GM18505 (cell line): ENCODE data around the gene FAM186B.
"Not testable (repeated sequence)": the region's sequence is repeated elsewhere in the genome, so short reads cannot be mapped to it uniquely, and the experiment has no call there.

Source experiments
- ATAC-seq: cut with Tn5 transposase; IDR thresholded peaks from one replicate; pipeline ENCODE4 v1.9.1; 2021; ENCODE audit not compliant: unreplicated experiment
- POLR2A ChIP-seq: IDR thresholded peaks from 4 replicates; pipeline ENCODE4 v1.6.1; 2011; ENCODE audit warnings: borderline replicate concordance; ENCODE audit not compliant: insufficient read depth, insufficient read length; ENCODE audit errors: extremely low read depth

The FAM186B gene

GRCh38 chr12:49605539-49605938 lies at the start of gene FAM186B:
Gene FAM186B, minus strand, starts transcription at chr12:49605639. Its CDS starts 162 bp downstream, at chr12:49605477.
- not testable (repeated sequence) for ATAC-seq

GRCh38 chr12:49654715-49655114 lies 49.3 kb upstream of the FAM186B start:
- no peak for TF ChIP-seq POLR2A
- no peak for ATAC-seq

GRCh38 chr12:49652921-49653520 lies 47.6 kb upstream of the FAM186B start:
- ATAC-seq = no peak
- TF ChIP-seq POLR2A = no peak

GRCh38 chr12:49651855-49652254 lies 46.4 kb upstream of the FAM186B start:
- no peak for TF ChIP-seq POLR2A
- ATAC-seq = no peak

- no peak for TF ChIP-seq POLR2A
- ATAC-seq = no peak
Observed at GRCh38 chr12:49649892-49650291, 44.5 kb upstream of the FAM186B start.

- no peak for ATAC-seq
- TF ChIP-seq POLR2A = no peak
Observed at GRCh38 chr12:49649445-49649844, 44.0 kb upstream of the FAM186B start.

- no peak for TF ChIP-seq POLR2A
- no peak for ATAC-seq
Observed at GRCh38 chr12:49648712-49649003, 43.2 kb upstream of the FAM186B start.

- no peak for ATAC-seq
- no peak for TF ChIP-seq POLR2A
Observed at GRCh38 chr12:49647827-49648711, 42.6 kb upstream of the FAM186B start.

- ATAC-seq = no peak
- TF ChIP-seq POLR2A = no peak
Observed at GRCh38 chr12:49646871-49647654, 41.6 kb upstream of the FAM186B start.

- ATAC-seq = no peak
- no peak for TF ChIP-seq POLR2A
Observed at GRCh38 chr12:49646331-49646830, 40.9 kb upstream of the FAM186B start.

- TF ChIP-seq POLR2A = no peak
- ATAC-seq = no peak
Observed at GRCh38 chr12:49645146-49646039, 40.0 kb upstream of the FAM186B start.

- ATAC-seq = no peak
- no peak for TF ChIP-seq POLR2A
Observed at GRCh38 chr12:49644620-49644994, 39.2 kb upstream of the FAM186B start.

GRCh38 chr12:49643961-49644619 lies 38.7 kb upstream of the FAM186B start:
- ATAC-seq = no peak

GRCh38 chr12:49643135-49643534 lies 37.7 kb upstream of the FAM186B start:
- no peak for ATAC-seq
- no peak for TF ChIP-seq POLR2A

More at GRCh38 chr12:49643961-49644619, 38.7 kb upstream of the FAM186B start:
- TF ChIP-seq POLR2A = no peak
